RWPE1 (cell line): ENCODE data around the gene KPTN.

Experiments
- CTCF ChIA-PET: fragments of 350-600 bp; sonication (Branson Sonifier 250); formaldehyde crosslinking; extraction: SDS; loops from one replicate; lab custom pipeline; 2021; lab: Yijun Ruan, JAX
- POLR2A ChIA-PET: fragments of 400-600 bp; formaldehyde crosslinking; extraction: SDS; loops from one replicate; lab custom pipeline; 2020; ENCODE audit warnings: antibody characterized with exemption; ENCODE audit not compliant: low non-redundant PET; lab: Yijun Ruan, JAX
- DNase-seq: peaks from one replicate; pipeline ENCODE4 v3.0.0; 2012; ENCODE audit warnings: low spot score
- H3K27ac ChIP-seq: fragments of 450-650 bp; 2 replicates; pipeline ENCODE4 v1.5.1; 2017
- CTCF ChIP-seq: fragments of 450-650 bp; conservative IDR thresholded peaks from 2 replicates; pipeline ENCODE4 v1.5.1; 2017; ENCODE audit warnings: low read depth, mild to moderate bottlenecking

Gene KPTN

GRCh38 chr19:47473336-47473735 lies 10.7 kb downstream of the KPTN start:
- DNase-seq: no peak
- ChIA-PET CTCF (interaction anchor here (2.1 kb wide), 1 partner anchor 11 kb away, joined by 6 read pairs; the partner anchor contains the start of gene KPTN), POLR2A (no interaction called here)
- no peak for TF ChIP-seq CTCF
- H3K27ac ChIP-seq: no peak overlapping the region

- CTCF ChIA-PET: interaction anchor here (2.1 kb wide), 1 partner anchor 12 kb away, joined by 6 read pairs; the partner anchor contains the start of gene KPTN
- H3K27ac ChIP-seq: no peak within 1 kb of the TSS
- POLR2A ChIA-PET: no interaction called here
- DNase-seq: peak; percentile 66
- no peak for TF ChIP-seq CTCF
Observed at GRCh38 chr19:47471733-47472457, 12.1 kb downstream of the KPTN start, which contains the start of gene SLC8A2. Gene SLC8A2 (minus strand): TSS chr19:47471893. CDS start chr19:47466403, 5,490 bp downstream.

- CTCF ChIA-PET: no interaction called here
- no peak for TF ChIP-seq CTCF
- POLR2A ChIA-PET: no interaction called here
- H3K27ac ChIP-seq: no peak overlapping the region
- no peak for DNase-seq
Observed at GRCh38 chr19:47471381-47471732, 12.7 kb downstream of the KPTN start.

- no peak overlapping the region for H3K27ac ChIP-seq
- TF ChIP-seq CTCF: no peak
- CTCF ChIA-PET: no interaction called here
- POLR2A ChIA-PET: interaction anchor here (0.6 kb wide), 1 partner anchor 11 kb away, joined by 9 read pairs; no protein-coding TSS in a partner anchor
- DNase-seq: no peak
Observed at GRCh38 chr19:47470447-47471195, 13.4 kb downstream of the KPTN start.

GRCh38 chr19:47469719-47470118 lies 14.3 kb downstream of the KPTN start:
- no peak for TF ChIP-seq CTCF
- H3K27ac ChIP-seq: no peak overlapping the region
- CTCF ChIA-PET: no interaction called here
- POLR2A ChIA-PET: no interaction called here
- DNase-seq: no peak

GRCh38 chr19:47469363-47469700 lies 14.7 kb downstream of the KPTN start:
- POLR2A ChIA-PET: no interaction called here
- TF ChIP-seq CTCF: no peak
- H3K27ac ChIP-seq: no peak overlapping the region
- CTCF ChIA-PET: interaction anchor here (0.8 kb wide), 1 partner anchor 15 kb away, joined by 7 read pairs; the partner anchor contains the start of gene KPTN
- DNase-seq: no peak
